ENCODE data around the gene CRACR2B. TPM values are rescaled to one million over a fixed set of nuclear protein-coding genes. Genes with fewer than 3 reads are reported as not detected.

The CRACR2B gene
- total RNA-seq, 1 donor from 2014 or later, result 2.6 TPM

DNA sequence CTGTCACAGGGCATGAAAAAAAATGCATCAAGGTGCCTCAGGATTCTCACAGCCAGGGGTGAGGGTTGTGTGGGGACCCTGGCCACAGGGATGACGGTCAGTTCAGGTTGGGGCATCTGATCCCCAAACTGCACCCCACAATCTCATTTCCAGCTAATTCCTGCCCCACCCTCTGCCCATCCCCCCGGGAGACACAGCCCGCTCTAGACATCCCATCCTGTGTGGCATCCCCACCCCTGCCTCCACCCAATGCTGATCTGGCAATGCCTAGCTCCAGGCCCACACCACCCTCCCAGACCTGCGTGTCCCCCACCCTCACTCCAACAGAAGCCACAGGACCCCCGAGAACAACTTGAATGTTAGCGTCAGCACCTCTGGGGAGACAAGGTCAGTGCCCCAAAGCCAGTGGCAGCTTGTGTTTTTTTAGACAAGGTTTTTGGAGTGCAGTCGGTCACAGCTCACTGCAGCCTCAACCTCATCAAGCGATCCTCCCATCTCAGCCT is 40.2 kb downstream of the CRACR2B start:
- no peaks in the 10 kb centered on the region for H3K9me3 ChIP-seq (ENCODE audit: insufficient read depth, low read depth, low read length)
- FAIRE-seq (no peak), DNase-seq (ENCODE audit: low read depth) (no peak)
- H4K20me1 ChIP-seq (ENCODE audit: insufficient read depth, low read length), result peaks cover 8% of the 10 kb centered on the region
- H2AFZ ChIP-seq (ENCODE audit: low read depth, low read length), result no peak overlapping the region
- no peaks in the 10 kb centered on the region for H3K27me3 ChIP-seq (ENCODE audit: insufficient read depth, low read length)
- H3K4me3 Mint-ChIP-seq (ENCODE audit: unreplicated experiment), result no peak overlapping the region
- H3K27me3 Mint-ChIP-seq (ENCODE audit: low read depth, unreplicated experiment), result no peaks in the 10 kb centered on the region
- no peaks in the 10 kb centered on the region for H3K36me3 ChIP-seq (ENCODE audit: insufficient read depth, low read length)
- H3K4me1 ChIP-seq (ENCODE audit: insufficient read depth, low read length), result peaks cover 4% of the 10 kb centered on the region
- peaks cover 2% of the 10 kb centered on the region for H3K36me3 Mint-ChIP-seq (ENCODE audit: low read depth, unreplicated experiment)
- H3K4me2 ChIP-seq (ENCODE audit: low read length), result no peak overlapping the region
- TF ChIP-seq EZH2 (IDR thresholded peaks at IDR 0.05; ENCODE audit: insufficient read depth, low read length), result no peak
- TF ChIP-seq, protein P1, sequence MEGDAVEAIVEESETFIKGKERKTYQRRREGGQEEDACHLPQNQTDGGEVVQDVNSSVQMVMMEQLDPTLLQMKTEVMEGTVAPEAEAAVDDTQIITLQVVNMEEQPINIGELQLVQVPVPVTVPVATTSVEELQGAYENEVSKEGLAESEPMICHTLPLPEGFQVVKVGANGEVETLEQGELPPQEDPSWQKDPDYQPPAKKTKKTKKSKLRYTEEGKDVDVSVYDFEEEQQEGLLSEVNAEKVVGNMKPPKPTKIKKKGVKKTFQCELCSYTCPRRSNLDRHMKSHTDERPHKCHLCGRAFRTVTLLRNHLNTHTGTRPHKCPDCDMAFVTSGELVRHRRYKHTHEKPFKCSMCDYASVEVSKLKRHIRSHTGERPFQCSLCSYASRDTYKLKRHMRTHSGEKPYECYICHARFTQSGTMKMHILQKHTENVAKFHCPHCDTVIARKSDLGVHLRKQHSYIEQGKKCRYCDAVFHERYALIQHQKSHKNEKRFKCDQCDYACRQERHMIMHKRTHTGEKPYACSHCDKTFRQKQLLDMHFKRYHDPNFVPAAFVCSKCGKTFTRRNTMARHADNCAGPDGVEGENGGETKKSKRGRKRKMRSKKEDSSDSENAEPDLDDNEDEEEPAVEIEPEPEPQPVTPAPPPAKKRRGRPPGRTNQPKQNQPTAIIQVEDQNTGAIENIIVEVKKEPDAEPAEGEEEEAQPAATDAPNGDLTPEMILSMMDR (IDR thresholded peaks at IDR 0.05; ENCODE audit: insufficient read depth, low read depth, low read length), result no peak
- no peaks in the 10 kb centered on the region for H3K9me3 Mint-ChIP-seq (ENCODE audit: unreplicated experiment)
- no peak overlapping the region for H3K27ac ChIP-seq (ENCODE audit: low read depth, low read length)
- H3K4me1 Mint-ChIP-seq (ENCODE audit: low read depth, unreplicated experiment), result no peaks in the 10 kb centered on the region
- no peak overlapping the region for H3K4me3 ChIP-seq (ENCODE audit: insufficient read depth, low read depth, low read length)
- peak overlapping the region; percentile 77 for H3K27ac Mint-ChIP-seq (ENCODE audit: unreplicated experiment)
- H3K79me2 ChIP-seq (ENCODE audit: insufficient read depth, low read length), result no peaks in the 10 kb centered on the region
- no peak overlapping the region for H3K9ac ChIP-seq (ENCODE audit: low read length)

GRCh38 chr11:868394-868793 is 40.7 kb downstream of the CRACR2B start:
- H3K9me3 Mint-ChIP-seq (ENCODE audit: unreplicated experiment), result no peaks in the 10 kb centered on the region
- peaks cover 4% of the 10 kb centered on the region for H3K4me1 ChIP-seq (ENCODE audit: insufficient read depth, low read length)
- H3K4me2 ChIP-seq (ENCODE audit: low read length), result no peak overlapping the region
- no peaks in the 10 kb centered on the region for H3K27me3 ChIP-seq (ENCODE audit: insufficient read depth, low read length)
- no peak overlapping the region for H3K27ac ChIP-seq (ENCODE audit: low read depth, low read length)
- FAIRE-seq, result no peak
- H4K20me1 ChIP-seq (ENCODE audit: insufficient read depth, low read length), result peaks cover 8% of the 10 kb centered on the region
- no peaks in the 10 kb centered on the region for H3K27me3 Mint-ChIP-seq (ENCODE audit: low read depth, unreplicated experiment)
- no peak overlapping the region for H3K4me3 Mint-ChIP-seq (ENCODE audit: unreplicated experiment)
- no peaks in the 10 kb centered on the region for H3K79me2 ChIP-seq (ENCODE audit: insufficient read depth, low read length)
- H3K9ac ChIP-seq (ENCODE audit: low read length), result no peak overlapping the region
- H3K36me3 Mint-ChIP-seq (ENCODE audit: low read depth, unreplicated experiment), result peaks cover 2% of the 10 kb centered on the region
- no peak for DNase-seq (ENCODE audit: low read depth)
- no peak overlapping the region for H3K4me3 ChIP-seq (ENCODE audit: insufficient read depth, low read depth, low read length)
- no peak overlapping the region for H2AFZ ChIP-seq (ENCODE audit: low read depth, low read length)
- TF ChIP-seq EZH2 (IDR thresholded peaks at IDR 0.05; ENCODE audit: insufficient read depth, low read length), result no peak
- TF ChIP-seq, protein P1 (IDR thresholded peaks at IDR 0.05; ENCODE audit: insufficient read depth, low read depth, low read length), result no peak
- H3K9me3 ChIP-seq (ENCODE audit: insufficient read depth, low read depth, low read length), result no peaks in the 10 kb centered on the region
- H3K36me3 ChIP-seq (ENCODE audit: insufficient read depth, low read length), result no peaks in the 10 kb centered on the region
- H3K4me1 Mint-ChIP-seq (ENCODE audit: low read depth, unreplicated experiment), result no peaks in the 10 kb centered on the region
- H3K27ac Mint-ChIP-seq (ENCODE audit: unreplicated experiment), result peak overlapping the region; percentile 77

GRCh38 chr11:868802-869201 is 41.1 kb downstream of the CRACR2B start:
- H3K9ac ChIP-seq (ENCODE audit: low read length), result no peak overlapping the region
- H3K79me2 ChIP-seq (ENCODE audit: insufficient read depth, low read length), result no peaks in the 10 kb centered on the region
- FAIRE-seq (no peak), DNase-seq (ENCODE audit: low read depth) (no peak)
- H4K20me1 ChIP-seq (ENCODE audit: insufficient read depth, low read length), result peaks cover 13% of the 10 kb centered on the region
- Mint-ChIP-seq H3K4me3 (ENCODE audit: unreplicated experiment) (no peak overlapping the region), H3K27ac (ENCODE audit: unreplicated experiment) (no peak overlapping the region), H3K4me1 (ENCODE audit: low read depth, unreplicated experiment) (no peaks in the 10 kb centered on the region), H3K9me3 (ENCODE audit: unreplicated experiment) (no peaks in the 10 kb centered on the region), H3K36me3 (ENCODE audit: low read depth, unreplicated experiment) (peaks cover 2% of the 10 kb centered on the region), H3K27me3 (ENCODE audit: low read depth, unreplicated experiment) (no peaks in the 10 kb centered on the region)
- peaks cover 4% of the 10 kb centered on the region for H3K4me1 ChIP-seq (ENCODE audit: insufficient read depth, low read length)
- no peaks in the 10 kb centered on the region for H3K27me3 ChIP-seq (ENCODE audit: insufficient read depth, low read length)
- TF ChIP-seq, protein P1 (IDR thresholded peaks at IDR 0.05; ENCODE audit: insufficient read depth, low read depth, low read length), result no peak
- TF ChIP-seq EZH2 (IDR thresholded peaks at IDR 0.05; ENCODE audit: insufficient read depth, low read length), result no peak
- H3K9me3 ChIP-seq (ENCODE audit: insufficient read depth, low read depth, low read length), result no peaks in the 10 kb centered on the region
- H3K4me2 ChIP-seq (ENCODE audit: low read length), result no peak overlapping the region
- H3K36me3 ChIP-seq (ENCODE audit: insufficient read depth, low read length), result no peaks in the 10 kb centered on the region
- H3K4me3 ChIP-seq (ENCODE audit: insufficient read depth, low read depth, low read length), result no peak overlapping the region
- H2AFZ ChIP-seq (ENCODE audit: low read depth, low read length), result no peak overlapping the region
- H3K27ac ChIP-seq (ENCODE audit: low read depth, low read length), result no peak overlapping the region
